Iris pigment epithelial cell (primary cell): ENCODE measurements around the gene CPS1.
A peak's percentile ranks its signal among the peaks of the same experiment; 100 is the strongest.

Experiments
- DNase-seq: peaks from one replicate; pipeline ENCODE4 v3.0.0-alpha.2; 2011; ENCODE audit warnings: low read depth

The CPS1 gene

DNA sequence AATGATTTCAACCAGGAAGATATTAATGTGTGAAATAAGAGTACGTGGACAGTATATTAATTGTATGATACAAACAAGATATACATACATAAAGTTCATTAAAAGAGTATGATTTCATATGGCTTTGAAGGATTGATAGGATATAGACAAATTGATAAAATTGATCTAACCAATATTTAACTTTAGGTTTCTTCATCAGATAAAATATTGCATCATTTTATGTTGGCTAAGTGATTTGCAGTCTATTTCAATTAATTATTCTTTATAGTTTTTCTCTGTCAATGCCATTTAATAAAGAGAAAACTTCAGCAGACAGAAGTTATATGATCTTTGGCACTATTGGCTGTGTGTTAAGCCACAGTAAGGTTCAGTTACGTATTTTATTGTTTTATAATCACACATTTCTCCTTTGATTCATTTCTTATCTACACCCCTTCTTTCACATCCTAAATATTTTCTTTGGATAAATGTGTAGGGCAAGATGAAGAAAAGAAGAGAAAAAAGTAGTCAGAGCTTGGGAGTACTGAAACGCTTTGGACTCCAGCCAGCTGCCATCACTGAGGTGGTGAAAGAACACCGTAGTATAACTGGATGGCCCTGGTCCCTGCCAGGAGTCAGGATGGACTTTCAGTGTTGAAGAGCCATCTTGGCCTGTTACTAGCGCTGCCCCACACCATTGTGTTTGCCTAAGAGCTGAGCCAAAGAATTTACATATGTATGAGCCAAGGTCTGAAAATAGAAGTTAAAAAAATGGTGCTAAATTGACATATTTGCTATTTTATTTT, 9.8 kb upstream of the CPS1 start:
- no peak for DNase-seq

DNA sequence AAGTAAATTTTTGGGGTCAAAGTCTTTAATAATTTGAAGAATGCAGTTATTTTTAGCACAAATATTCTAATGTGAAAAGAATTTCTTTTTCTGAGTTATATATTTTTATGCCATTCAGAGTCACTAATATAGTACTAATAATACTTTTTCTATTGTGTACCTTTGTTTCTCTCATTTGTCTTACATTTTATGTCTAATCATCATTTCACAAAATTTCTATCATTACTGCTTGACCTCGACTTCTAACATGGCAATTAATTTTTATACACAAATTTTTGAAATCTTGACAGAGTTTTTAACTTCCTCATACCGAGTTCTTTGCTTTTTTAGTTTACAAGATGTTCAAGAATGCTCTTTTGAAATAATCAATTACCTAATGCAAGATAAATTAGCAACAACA, 8.4 kb upstream of the CPS1 start:
- no peak for DNase-seq

- no peak for DNase-seq
These were observed 7.5 kb upstream of the CPS1 start for GRCh38 chr2:210548878-210549384.

- DNase-seq = no peak
These were observed 5.4 kb upstream of the CPS1 start for GRCh38 chr2:210551001-210551400.

DNA sequence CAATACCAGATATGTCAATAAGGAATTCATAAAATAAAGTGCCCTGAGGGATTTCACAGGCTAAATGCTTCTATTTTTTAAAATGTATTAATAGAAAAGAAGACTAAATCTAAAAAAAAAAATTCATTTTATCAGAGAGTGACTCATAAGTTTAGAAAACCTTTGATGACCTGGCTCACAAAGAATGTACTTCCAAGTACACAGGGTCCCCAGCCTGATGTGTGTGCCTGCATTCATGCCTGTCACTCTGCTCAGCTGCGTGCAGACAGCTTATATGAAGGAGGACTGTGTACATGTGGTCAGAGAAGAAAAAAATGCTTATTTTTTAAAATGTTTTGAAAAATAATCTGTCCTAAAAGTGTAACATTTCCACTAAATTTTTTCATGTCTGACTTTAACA, 3.0 kb upstream of the CPS1 start:
- DNase-seq = peak; percentile 78

DNA sequence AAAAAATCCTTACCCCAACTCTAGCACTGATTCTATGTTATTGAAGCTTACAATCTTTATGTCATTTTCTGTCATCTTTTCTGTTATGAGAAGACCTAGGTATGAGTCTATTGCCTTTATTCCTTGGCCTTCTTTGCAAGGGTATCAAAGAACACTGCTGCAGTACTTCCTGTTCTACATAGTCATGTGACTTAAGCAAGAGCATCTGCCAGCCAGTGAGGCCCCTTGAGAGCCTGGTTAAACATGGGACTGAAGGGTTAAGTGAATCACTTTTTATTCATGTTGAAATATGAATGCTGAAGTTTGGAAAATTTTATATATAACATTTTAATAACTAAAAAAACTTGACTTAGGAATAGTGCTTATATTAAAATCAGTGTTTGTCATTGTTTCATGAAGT, 844 bp upstream of the CPS1 start:
- no peak for DNase-seq

- no peak for DNase-seq
These were observed 1.3 kb downstream of the CPS1 start for GRCh38 chr2:210557721-210558120.

DNA sequence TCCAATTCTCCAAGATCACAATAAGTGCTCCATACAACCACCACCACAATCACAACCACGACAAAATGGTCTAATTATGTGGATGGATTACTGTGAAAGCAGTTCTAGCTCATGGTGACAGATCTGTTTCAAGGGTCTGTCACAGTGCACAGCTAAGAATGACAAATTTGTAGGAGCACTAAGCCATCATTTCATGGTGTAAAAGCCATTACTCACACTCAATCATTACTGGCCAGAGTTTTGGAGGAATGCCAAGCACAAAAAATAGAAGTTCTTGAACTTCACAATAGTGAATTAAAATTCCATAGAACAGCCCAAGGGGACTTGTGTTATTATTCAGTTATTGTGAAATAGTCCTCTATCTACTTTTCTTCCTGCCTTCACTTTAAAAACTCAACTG, 2.3 kb downstream of the CPS1 start:
- peak; percentile 69 for DNase-seq

GRCh38 chr2:210559182-210559581, 2.8 kb downstream of the CPS1 start:
- no peak for DNase-seq

GRCh38 chr2:210561475-210561874, 5.1 kb downstream of the CPS1 start:
- no peak for DNase-seq

GRCh38 chr2:210562091-210562490, 5.7 kb downstream of the CPS1 start:
- no peak for DNase-seq

- no peak for DNase-seq
These were observed 6.2 kb downstream of the CPS1 start for GRCh38 chr2:210562502-210563080.

DNA sequence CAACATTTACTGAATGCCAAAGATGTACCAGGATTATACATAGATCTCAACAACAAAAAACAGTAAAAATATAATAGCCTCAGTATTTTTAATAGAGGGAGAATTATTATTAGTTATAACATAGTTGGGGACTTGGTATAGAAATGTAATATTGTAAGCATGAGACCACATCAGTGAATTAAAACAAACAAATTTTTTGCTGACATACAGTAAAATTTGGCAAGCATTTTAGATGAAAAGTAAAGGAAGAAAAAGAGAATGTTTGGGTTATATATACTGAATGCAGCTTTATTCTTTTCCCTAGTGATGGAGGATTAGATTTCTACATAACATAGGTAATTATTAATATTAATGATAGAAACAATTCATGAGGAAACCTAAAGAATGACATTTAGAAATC, 10.9 kb downstream of the CPS1 start:
- DNase-seq = no peak

DNA sequence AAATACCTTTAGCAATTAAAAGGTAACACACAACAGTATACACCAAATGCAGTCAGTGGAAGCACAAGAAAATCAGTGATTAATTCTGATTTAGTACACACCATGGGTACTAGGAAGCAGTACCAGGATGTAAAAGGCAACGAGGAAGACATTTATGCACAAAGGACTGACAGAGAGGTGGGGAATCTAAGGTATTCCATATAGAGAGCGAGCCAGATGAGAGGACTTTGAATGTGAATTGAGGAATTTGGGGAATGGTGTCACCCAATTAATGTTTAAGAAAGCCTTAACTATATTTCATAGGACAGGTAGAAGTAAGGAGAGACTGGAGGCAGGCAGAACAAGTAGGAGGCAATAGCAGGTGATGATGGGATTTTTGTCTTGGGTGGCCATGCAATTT, 11.7 kb downstream of the CPS1 start:
- DNase-seq = no peak

GRCh38 chr2:210577263-210578071, 21.1 kb downstream of the CPS1 start:
- peak; percentile 49 for DNase-seq

DNA sequence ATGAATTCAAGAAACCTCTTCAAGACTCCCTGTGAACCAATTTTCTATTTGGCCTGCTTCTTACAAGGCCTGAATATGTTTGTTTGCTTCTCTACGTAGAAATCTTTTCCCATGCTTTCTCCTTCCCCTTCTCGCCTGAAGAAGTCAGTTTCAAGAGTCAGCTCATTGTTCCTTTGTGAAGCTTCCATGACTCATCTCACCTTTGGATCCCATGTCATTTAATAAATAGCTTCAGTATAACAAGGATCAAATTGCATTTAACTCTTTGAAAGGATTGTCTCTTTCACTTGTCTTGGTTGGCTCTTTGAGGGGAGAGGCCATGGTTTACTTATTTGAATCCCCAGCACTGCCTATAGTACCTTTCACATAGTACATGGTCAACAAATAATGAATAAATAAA, 28.4 kb downstream of the CPS1 start:
- peak; percentile 40 for DNase-seq

DNA sequence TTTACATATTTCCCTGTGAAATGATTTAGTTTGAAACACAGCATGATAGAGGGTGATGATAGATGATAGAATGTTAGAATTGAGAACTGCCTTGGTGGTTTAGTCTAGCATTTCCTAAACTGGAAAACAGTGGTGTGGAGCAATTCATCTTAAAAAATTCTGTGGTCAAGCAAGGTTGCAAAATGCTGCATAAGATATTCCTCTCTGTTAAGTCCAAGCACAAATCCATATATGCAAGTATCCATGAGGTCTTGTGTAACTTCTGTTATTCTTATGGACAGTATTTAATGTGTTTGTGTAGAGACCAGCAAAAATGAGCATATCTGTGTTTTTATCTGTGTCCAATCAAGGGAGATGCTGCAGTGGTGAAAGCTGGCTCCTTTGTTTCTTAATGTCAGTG, 30.0 kb downstream of the CPS1 start:
- peak; percentile 69 for DNase-seq

DNA sequence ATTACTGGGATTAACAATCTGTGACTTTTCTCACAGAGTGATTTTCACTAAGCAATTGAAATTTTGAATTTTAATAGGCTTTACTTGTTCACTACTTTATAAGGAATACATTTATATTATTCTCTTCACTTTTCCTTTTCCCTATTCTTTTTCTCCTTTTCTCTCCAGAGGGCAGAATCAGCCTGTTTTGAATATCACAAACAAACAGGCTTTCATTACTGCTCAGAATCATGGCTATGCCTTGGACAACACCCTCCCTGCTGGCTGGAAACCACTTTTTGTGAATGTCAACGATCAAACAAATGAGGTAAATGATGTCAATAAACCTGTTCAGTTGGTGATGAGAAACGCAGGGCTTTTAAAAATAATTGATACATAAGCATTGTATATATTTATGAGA, 35.3 kb downstream of the CPS1 start:
- DNase-seq = no peak

- no peak for DNase-seq
These were observed 36.3 kb downstream of the CPS1 start for GRCh38 chr2:210592726-210593125.

GRCh38 chr2:210593166-210593565, 36.8 kb downstream of the CPS1 start:
- DNase-seq = peak; percentile 56

DNA sequence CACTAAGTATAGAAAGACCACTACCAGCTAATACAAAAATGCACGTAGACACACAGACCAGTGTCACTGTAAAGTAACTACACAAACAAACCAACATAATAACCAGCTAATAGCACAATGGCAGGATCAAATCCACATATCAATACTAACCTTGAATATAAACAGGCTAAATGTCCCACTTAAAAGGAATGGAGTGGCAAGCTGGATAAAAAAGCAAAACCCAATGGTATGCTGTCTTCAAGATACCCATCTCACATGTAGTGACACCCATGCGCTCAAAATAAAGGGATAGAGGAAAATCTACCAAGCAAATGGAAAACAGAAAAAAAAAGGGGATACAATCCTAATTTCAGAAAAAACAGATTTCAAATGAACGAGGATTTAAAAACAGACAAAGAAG, 41.8 kb downstream of the CPS1 start:
- DNase-seq = no peak

DNA sequence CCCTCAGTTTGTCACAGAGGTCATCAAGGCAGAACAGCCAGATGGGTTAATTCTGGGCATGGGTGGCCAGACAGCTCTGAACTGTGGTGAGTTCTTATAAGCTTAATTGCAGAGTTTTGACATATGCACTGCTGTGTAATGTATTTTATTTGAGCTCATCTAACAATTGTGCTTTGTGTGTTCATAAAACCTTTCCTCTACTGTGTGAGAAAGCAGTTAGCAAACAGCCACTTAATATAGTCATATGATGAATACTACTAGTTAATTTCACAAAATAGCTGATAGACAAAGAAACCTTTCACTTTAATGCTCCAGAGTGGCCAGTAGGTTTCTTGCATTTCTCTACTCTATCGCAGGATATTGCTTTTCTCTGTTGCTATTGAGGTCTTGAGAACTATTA, 43.1 kb downstream of the CPS1 start:
- DNase-seq = no peak

DNA sequence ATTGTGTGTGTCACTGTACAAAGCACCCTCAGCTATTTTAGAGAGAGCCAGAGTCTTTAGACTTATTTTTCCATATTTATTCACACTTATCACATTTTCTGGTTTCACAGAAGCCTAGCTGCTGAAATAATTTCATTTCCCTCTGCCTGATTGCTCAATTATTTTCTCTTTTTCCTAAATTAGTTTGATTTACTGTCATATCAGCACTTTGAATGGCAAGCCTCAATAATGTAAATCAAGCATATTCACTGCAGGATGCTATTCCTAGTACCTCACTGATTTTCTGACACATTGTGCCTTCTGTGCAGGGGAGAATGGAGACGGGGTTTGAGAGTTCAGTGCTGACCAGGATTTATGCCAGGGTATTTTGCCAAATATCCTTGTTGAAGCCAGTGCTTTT, 48.3 kb downstream of the CPS1 start:
- DNase-seq = no peak
